CD1c-positive myeloid dendritic cell (primary cell): ENCODE data around the gene MAN2B2.

Experiments
- DNase-seq: peaks from one replicate; pipeline ENCODE4 v3.0.0-alpha.2; 2016; ENCODE audit errors: extremely low spot score

Gene MAN2B2

GRCh38 chr4:6546681-6547447 is 28.1 kb upstream of the MAN2B2 start:
- peak; percentile 80 for DNase-seq

GRCh38 chr4:6548201-6548881 is 26.6 kb upstream of the MAN2B2 start:
- no peak for DNase-seq

- no peak for DNase-seq
These were observed 26.1 kb upstream of the MAN2B2 start for GRCh38 chr4:6548882-6549230.

- DNase-seq: no peak
These were observed 25.5 kb upstream of the MAN2B2 start for GRCh38 chr4:6549445-6549844.

- DNase-seq: no peak
These were observed 24.9 kb upstream of the MAN2B2 start for GRCh38 chr4:6549890-6550620.

- no peak for DNase-seq
These were observed 24.2 kb upstream of the MAN2B2 start for GRCh38 chr4:6550821-6551220.

- DNase-seq: no peak
These were observed 23.3 kb upstream of the MAN2B2 start for GRCh38 chr4:6551660-6552059.

GRCh38 chr4:6555519-6555918 is 19.5 kb upstream of the MAN2B2 start:
- DNase-seq: no peak

- DNase-seq: no peak
These were observed 18.7 kb upstream of the MAN2B2 start for GRCh38 chr4:6556263-6556662.

GRCh38 chr4:6557185-6557584 is 17.8 kb upstream of the MAN2B2 start:
- no peak for DNase-seq

GRCh38 chr4:6557856-6558255 is 17.1 kb upstream of the MAN2B2 start:
- DNase-seq: no peak

GRCh38 chr4:6560416-6561172 is 14.4 kb upstream of the MAN2B2 start:
- DNase-seq: no peak

GRCh38 chr4:6561173-6561516 is 13.8 kb upstream of the MAN2B2 start:
- DNase-seq: no peak

GRCh38 chr4:6561706-6562371 is 13.2 kb upstream of the MAN2B2 start:
- DNase-seq: no peak

- no peak for DNase-seq
These were observed 11.8 kb upstream of the MAN2B2 start for GRCh38 chr4:6562931-6563901.

- no peak for DNase-seq
These were observed 10.9 kb upstream of the MAN2B2 start for GRCh38 chr4:6563935-6564645.

GRCh38 chr4:6565691-6566390 is 9.1 kb upstream of the MAN2B2 start:
- no peak for DNase-seq

- no peak for DNase-seq
These were observed 8.4 kb upstream of the MAN2B2 start for GRCh38 chr4:6566391-6567190.
